HCT116 (cell line): ENCODE measurements around the gene PPP1R1B. TPM values are rescaled to one million over a fixed set of nuclear protein-coding genes. Genes with fewer than 3 reads are reported as not detected.

Source experiments
- ATAC-seq: fragments of 200-7000 bp; cut with Tn5 transposase; 2 replicates; pipeline ENCODE4 v1.9.1; 2020; ENCODE audit warnings: mild to moderate bottlenecking, moderate library complexity
- BruUV-seq: library from RNA; stranded (reverse); fragments of 400-500 nt; replicated peaks from 2 replicates; lab custom pipeline; 2021; lab: Mats Ljungman, UMichigan
- CTCF ChIA-PET: fragments of 300-600 bp; sonication (Branson Sonifier 250); formaldehyde crosslinking; loops from one replicate; lab custom pipeline; 2021; ENCODE audit warnings: antibody characterized with exemption; lab: Charles Lee
- POLR2A ChIA-PET: fragments of 300-600, 350-600 bp; sonication (Branson Sonifier 250); formaldehyde crosslinking; loops from one replicate; lab custom pipeline; 2021; ENCODE audit warnings: antibody characterized with exemption; lab: Charles Lee
- RAD21 ChIA-PET, 2 experiments: fragments of 300-600 bp; sonication (Branson Sonifier 250); formaldehyde crosslinking; loops; one replicate each; lab custom pipeline; 2023; ENCODE audit warnings: low total read pairs in 2 of 2; ENCODE audit not compliant: uncharacterized antibody in 2 of 2, unreplicated experiment in 2 of 2, low non-redundant PET in 1 of 2; lab: Charles Lee
- DNase-seq: peaks from one replicate; pipeline ENCODE4 v3.0.0-alpha.2; 2010; ENCODE audit warnings: low read depth, low spot score
- H2AFZ ChIP-seq: fragments of 200-600 bp; shearing (Covaris generic), sonication (generic); 2 replicates; pipeline ENCODE4 v1.6.1; 2017; ENCODE audit warnings: low read depth, mixed run types, mixed read lengths, antibody characterized with exemption, low read length; ENCODE audit not compliant: poor library complexity, severe bottlenecking
- H3K27ac ChIP-seq: 2 replicates; pipeline ENCODE4 v1.5.1; 2012; ENCODE audit warnings: low read depth, low read length
- H3K27me3 ChIP-seq: fragments of 200-600 bp; sonication (generic); 2 replicates; pipeline ENCODE4 v1.6.1; 2016; ENCODE audit warnings: mixed run types, low read length, mixed read lengths; ENCODE audit not compliant: insufficient read depth
- H3K36me3 ChIP-seq, 2 experiments: fragments of 200-500 bp in 1 of 2; fragments of 200-600 bp in 1 of 2; sonication (Bioruptor generic) in 1 of 2; sonication (generic) in 1 of 2; 2 replicates each; pipeline versions ENCODE4 v1.5.1 to v1.6.1; 2014 to 2016; ENCODE audit warnings: low read length in 2 of 2, inconsistent platforms in 1 of 2, mixed read lengths in 1 of 2, mixed run types in 1 of 2; ENCODE audit not compliant: insufficient read depth in 2 of 2, control insufficient read depth in 1 of 2
- H3K4me1 ChIP-seq, 2 experiments: fragments of 200-600 bp in 1 of 2; sonication (generic) in 1 of 2; 2 replicates each; pipeline versions ENCODE4 v1.5.1 to v1.6.1; 2012 to 2017; ENCODE audit warnings: low read length in 2 of 2, inconsistent platforms in 1 of 2, mild to moderate bottlenecking in 1 of 2, mixed read lengths in 1 of 2, mixed run types in 1 of 2, moderate library complexity in 1 of 2; ENCODE audit not compliant: insufficient read depth in 2 of 2, control insufficient read depth in 1 of 2
- H3K4me2 ChIP-seq: fragments of 200-600 bp; sonication (generic); 2 replicates; pipeline ENCODE4 v1.6.1; 2017; ENCODE audit warnings: mixed run types, low read length, mixed read lengths
- H3K4me3 ChIP-seq, 2 experiments: fragments of 200-600 bp in 1 of 2; sonication (generic) in 1 of 2; replicated peaks in 1 of 2; 2 replicates each; pipeline ENCODE4 v1.5.1; 2011 to 2016; ENCODE audit warnings: low read length in 2 of 2, control low read depth in 1 of 2, low read depth in 1 of 2, mild to moderate bottlenecking in 1 of 2, mixed read lengths in 1 of 2, mixed run types in 1 of 2
- H3K79me2 ChIP-seq: fragments of 200-600 bp; sonication (generic); 2 replicates; pipeline ENCODE4 v1.6.1; 2017; ENCODE audit warnings: mild to moderate bottlenecking, mixed run types, low read length, moderate library complexity, mixed read lengths; ENCODE audit not compliant: insufficient read depth
- H3K9ac ChIP-seq: fragments of 200-600 bp; sonication (generic); 2 replicates; pipeline ENCODE4 v1.6.1; 2016; ENCODE audit warnings: low read length, mixed read lengths
- H3K9me2 ChIP-seq: fragments of 200-600 bp; sonication (generic), shearing (Covaris generic); 2 replicates; pipeline ENCODE4 v1.6.1; 2017; ENCODE audit warnings: mixed run types, mild to moderate bottlenecking, moderate library complexity; ENCODE audit not compliant: insufficient read depth
- H3K9me3 ChIP-seq, 2 experiments: fragments of 200-500 bp in 1 of 2; fragments of 200-600 bp in 1 of 2; sonication (Bioruptor generic) in 1 of 2; sonication (generic) in 1 of 2; 2 replicates each; pipeline ENCODE4 v1.6.1; 2014 to 2017; ENCODE audit warnings: low read length in 2 of 2, mixed read lengths in 2 of 2, inconsistent platforms in 1 of 2, low read depth in 1 of 2, mild to moderate bottlenecking in 1 of 2, mixed run types in 1 of 2, moderate library complexity in 1 of 2; ENCODE audit not compliant: control insufficient read depth in 1 of 2, insufficient read depth in 1 of 2
- H4K20me1 ChIP-seq: fragments of 200-600 bp; sonication (generic), shearing (Covaris generic); 2 replicates; pipeline ENCODE4 v1.6.1; 2017; ENCODE audit warnings: mixed run types, mild to moderate bottlenecking, moderate library complexity; ENCODE audit not compliant: insufficient read depth
- ATF3 ChIP-seq: IDR thresholded peaks from 2 replicates; pipeline ENCODE4 v1.6.1; 2012
- CBX3 ChIP-seq: IDR thresholded peaks from 2 replicates; pipeline ENCODE4 v1.6.1; 2012; ENCODE audit warnings: low read depth
- EZH2phosphoT487 ChIP-seq: fragments of 200-600 bp; IDR thresholded peaks from 2 replicates; pipeline ENCODE4 v1.6.1; 2018; ENCODE audit warnings: antibody characterized with exemption, borderline replicate concordance
- FOSL1 ChIP-seq: IDR thresholded peaks from 2 replicates; pipeline ENCODE4 v1.6.1; 2012; ENCODE audit warnings: low read depth
- POLR2A ChIP-seq: IDR thresholded peaks from 2 replicates; pipeline ENCODE4 v1.7.0; 2011; ENCODE audit warnings: borderline replicate concordance; ENCODE audit not compliant: insufficient read depth, insufficient read length; ENCODE audit errors: extremely low read depth
- REST ChIP-seq: IDR thresholded peaks from 2 replicates; pipeline ENCODE4 v1.6.1; 2012; ENCODE audit warnings: low read depth
- SIN3A ChIP-seq: IDR thresholded peaks from 2 replicates; pipeline ENCODE4 v1.6.1; 2012; ENCODE audit warnings: low read depth
- TCF7L2 ChIP-seq: IDR thresholded peaks from 2 replicates; pipeline ENCODE4 v1.7.0; 2011; ENCODE audit warnings: borderline replicate concordance, inconsistent platforms; ENCODE audit not compliant: insufficient read depth, insufficient read length; ENCODE audit errors: extremely low read depth
- YY1 ChIP-seq: IDR thresholded peaks from 2 replicates; pipeline ENCODE4 v1.6.1; 2011; ENCODE audit warnings: low read length, low read depth, moderate library complexity, mild to moderate bottlenecking; ENCODE audit not compliant: insufficient replicate concordance; ENCODE audit errors: extremely low read depth
- intact Hi-C: fragments of 100-400 bp; cut with micrococcal nuclease; formaldehyde crosslinking; loops from 2 replicates; pipeline ENCODE4 v1.10.0; 2022
- total RNA-seq: library from RNA; stranded (reverse); gene quantifications from one replicate; pipeline ENCODE4 v1.2.1, GENCODE V29; 2021; ENCODE audit not compliant: unreplicated experiment
- TF ChIP-seq, protein P1 (sequence below): IDR thresholded peaks from 2 replicates; pipeline ENCODE4 v1.6.1; 2011; ENCODE audit warnings: mild to moderate bottlenecking, low read length, moderate library complexity; ENCODE audit not compliant: insufficient replicate concordance; ENCODE audit errors: extremely low read depth

The PPP1R1B gene
- total RNA-seq, 1 experiment from 2014 or later, result 0.49 TPM

DNA sequence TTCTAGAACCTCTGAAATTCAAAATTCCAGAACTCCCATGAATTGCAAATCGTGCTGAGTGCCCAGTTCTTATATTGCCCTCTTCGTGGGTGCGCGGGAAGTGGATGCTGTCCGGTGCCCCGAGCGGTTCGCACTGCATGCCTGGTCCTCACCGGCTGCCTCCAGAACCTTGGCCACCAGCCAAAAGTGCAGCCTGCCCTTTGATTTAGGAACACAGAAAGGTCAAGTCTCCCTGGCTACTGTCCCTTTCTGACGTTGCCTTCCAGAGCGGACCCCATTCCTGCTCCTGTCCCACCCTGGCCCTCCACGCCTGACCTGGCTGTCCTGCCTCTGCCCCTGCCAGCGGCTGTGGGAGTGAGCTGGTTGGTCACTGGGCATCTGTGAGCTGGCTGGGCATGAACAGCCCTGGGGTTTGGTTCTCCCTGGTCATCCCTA is 28.7 kb upstream of the PPP1R1B start:
- peaks cover 66% of the 10 kb centered on the region for H3K27me3 ChIP-seq
- CTCF ChIA-PET, result no interaction called here
- H3K4me3 ChIP-seq, result no peak overlapping the region

More for the DNA sequence above, 28.7 kb upstream of the PPP1R1B start:
- no peaks in the 10 kb centered on the region for H3K36me3 ChIP-seq
- H3K9ac ChIP-seq, result no peak overlapping the region
- RAD21 ChIA-PET, result no interaction called here
- no peak for TF ChIP-seq TCF7L2
- no peak for TF ChIP-seq SIN3A
- no peak for TF ChIP-seq EZH2phosphoT487
- no peak for TF ChIP-seq CBX3
- no peak for TF ChIP-seq REST
- TF ChIP-seq FOSL1, result no peak
- TF ChIP-seq, protein P1, sequence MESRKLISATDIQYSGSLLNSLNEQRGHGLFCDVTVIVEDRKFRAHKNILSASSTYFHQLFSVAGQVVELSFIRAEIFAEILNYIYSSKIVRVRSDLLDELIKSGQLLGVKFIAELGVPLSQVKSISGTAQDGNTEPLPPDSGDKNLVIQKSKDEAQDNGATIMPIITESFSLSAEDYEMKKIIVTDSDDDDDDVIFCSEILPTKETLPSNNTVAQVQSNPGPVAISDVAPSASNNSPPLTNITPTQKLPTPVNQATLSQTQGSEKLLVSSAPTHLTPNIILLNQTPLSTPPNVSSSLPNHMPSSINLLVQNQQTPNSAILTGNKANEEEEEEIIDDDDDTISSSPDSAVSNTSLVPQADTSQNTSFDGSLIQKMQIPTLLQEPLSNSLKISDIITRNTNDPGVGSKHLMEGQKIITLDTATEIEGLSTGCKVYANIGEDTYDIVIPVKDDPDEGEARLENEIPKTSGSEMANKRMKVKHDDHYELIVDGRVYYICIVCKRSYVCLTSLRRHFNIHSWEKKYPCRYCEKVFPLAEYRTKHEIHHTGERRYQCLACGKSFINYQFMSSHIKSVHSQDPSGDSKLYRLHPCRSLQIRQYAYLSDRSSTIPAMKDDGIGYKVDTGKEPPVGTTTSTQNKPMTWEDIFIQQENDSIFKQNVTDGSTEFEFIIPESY, result no peak
- no peak for TF ChIP-seq YY1
- TF ChIP-seq POLR2A, result no peak
- TF ChIP-seq ATF3, result no peak
- TF ChIP-seq, all 23 proteins: peak for 0
- POLR2A ChIA-PET, result no interaction called here
- ATAC-seq (no peak), DNase-seq (no peak)
- BruUV-seq, result no TSS peak
- no peaks in the 10 kb centered on the region for H3K4me1 ChIP-seq
- H3K4me2 ChIP-seq, result no peak overlapping the region
- H3K79me2 ChIP-seq, result no peaks in the 10 kb centered on the region
- H2AFZ ChIP-seq, result no peak overlapping the region
- no peaks in the 10 kb centered on the region for H4K20me1 ChIP-seq
- H3K9me2 ChIP-seq, result no peaks in the 10 kb centered on the region
- intact Hi-C loops, result no loop called here
- no peaks in the 10 kb centered on the region for H3K9me3 ChIP-seq
- no peak overlapping the region for H3K27ac ChIP-seq
